ENCODE results near the gene UNCX.

Gene UNCX

DNA sequence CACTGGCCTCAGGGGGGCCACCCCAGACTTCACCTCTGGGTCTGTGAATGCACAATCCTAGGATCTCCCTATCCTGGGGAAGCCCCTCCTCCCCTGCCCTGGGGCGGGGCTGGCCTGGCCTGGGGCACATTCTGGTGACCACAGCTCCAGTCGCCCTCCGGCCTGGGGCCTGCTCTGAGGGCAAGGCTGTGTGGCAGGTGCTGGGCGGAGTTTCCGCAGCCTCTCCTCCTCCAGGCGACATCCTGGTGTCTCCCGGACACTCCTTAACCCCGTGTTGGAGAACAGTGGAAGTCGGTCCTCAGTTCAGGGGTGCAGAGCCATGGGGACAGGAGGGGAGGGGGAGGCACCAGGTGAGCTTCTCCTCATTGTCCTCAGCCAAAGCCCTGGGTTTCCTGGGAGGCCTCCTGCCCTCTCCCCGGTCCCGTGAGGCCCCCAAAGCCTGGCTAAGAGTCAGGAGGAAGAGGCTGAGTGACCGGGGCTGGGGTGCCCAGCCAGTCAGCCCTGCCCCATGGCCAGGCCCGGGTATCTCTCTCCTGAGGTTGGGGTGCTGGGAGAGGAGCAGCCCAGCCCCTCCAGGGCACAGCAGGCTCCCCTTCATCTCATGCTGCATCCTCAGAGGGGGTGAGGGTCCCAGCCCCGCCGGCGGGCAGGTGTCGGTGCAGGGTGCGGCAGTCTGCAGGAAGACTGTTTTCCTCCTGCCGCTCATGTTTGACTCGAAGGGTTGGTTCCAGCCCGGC is 22.6 kb downstream of the UNCX start:
- Histone ChIP-seq H3K27me3 (replicated peaks; ENCODE audit: insufficient read depth, low read length) (peaks cover 91% of the 10 kb centered on the region), H3K4me2 (ENCODE audit: low read depth, low read length) (no peak overlapping the region), H3K9me2 (replicated peaks; ENCODE audit: insufficient read depth, low read length) (no peaks in the 10 kb centered on the region), H3K36me3 (replicated peaks; ENCODE audit: insufficient read depth, low read length) (no peaks in the 10 kb centered on the region), H3K79me2 (ENCODE audit: low read length) (no peaks in the 10 kb centered on the region), H3K9me3 (replicated peaks; ENCODE audit: insufficient read depth, low read length) (no peaks in the 10 kb centered on the region), H2AFZ (ENCODE audit: low read length) (no peak overlapping the region), H3K4me1 (ENCODE audit: low read length) (no peaks in the 10 kb centered on the region), H4K20me1 (ENCODE audit: insufficient read depth, low read length) (no peaks in the 10 kb centered on the region), H3F3A (ENCODE audit: insufficient read depth, low read length) (no peaks in the 10 kb centered on the region), H3K9ac (ENCODE audit: low read length) (no peak overlapping the region), H3K4me3 (ENCODE audit: low read length) (no peak overlapping the region), H3K27ac (ENCODE audit: low read length) (no peak overlapping the region)
- DNase-seq = no peak
- TF ChIP-seq EZH2phosphoT487 (IDR thresholded peaks at IDR 0.05; ENCODE audit: low read length) = no peak
- TF ChIP-seq EZH2 (optimal IDR thresholded peaks at IDR 0.05; ENCODE audit: low read depth, low read length) = no peak
- TF ChIP-seq, protein P1, sequence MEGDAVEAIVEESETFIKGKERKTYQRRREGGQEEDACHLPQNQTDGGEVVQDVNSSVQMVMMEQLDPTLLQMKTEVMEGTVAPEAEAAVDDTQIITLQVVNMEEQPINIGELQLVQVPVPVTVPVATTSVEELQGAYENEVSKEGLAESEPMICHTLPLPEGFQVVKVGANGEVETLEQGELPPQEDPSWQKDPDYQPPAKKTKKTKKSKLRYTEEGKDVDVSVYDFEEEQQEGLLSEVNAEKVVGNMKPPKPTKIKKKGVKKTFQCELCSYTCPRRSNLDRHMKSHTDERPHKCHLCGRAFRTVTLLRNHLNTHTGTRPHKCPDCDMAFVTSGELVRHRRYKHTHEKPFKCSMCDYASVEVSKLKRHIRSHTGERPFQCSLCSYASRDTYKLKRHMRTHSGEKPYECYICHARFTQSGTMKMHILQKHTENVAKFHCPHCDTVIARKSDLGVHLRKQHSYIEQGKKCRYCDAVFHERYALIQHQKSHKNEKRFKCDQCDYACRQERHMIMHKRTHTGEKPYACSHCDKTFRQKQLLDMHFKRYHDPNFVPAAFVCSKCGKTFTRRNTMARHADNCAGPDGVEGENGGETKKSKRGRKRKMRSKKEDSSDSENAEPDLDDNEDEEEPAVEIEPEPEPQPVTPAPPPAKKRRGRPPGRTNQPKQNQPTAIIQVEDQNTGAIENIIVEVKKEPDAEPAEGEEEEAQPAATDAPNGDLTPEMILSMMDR (IDR thresholded peaks at IDR 0.05; ENCODE audit: low read length) = no peak

DNA sequence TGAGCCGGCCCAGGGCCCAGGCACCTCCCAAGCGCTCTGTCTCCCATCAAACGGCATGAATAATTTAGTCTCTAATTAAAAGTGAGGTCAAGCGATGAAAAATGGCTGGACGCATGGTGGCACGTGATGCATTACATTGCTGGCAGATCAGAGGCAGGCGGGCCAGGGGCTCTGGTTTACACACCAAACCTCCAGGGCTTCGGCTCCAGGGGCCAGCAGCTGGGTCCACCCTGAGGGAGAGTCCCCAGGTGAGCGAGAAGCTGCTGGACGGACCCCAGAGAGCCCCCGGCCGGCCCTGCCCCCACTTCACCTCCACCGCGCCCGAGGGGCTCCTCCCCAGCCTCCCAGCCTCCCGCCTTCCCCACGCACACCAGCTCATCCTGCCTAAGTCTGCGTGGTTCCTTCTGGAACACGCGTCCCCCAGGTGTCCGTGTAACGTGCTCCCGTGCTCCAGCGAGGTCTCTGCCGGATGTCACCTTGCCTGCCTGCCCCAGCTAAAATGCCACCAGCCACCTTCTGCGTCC is 23.2 kb downstream of the UNCX start:
- Histone ChIP-seq H3F3A (ENCODE audit: insufficient read depth, low read length) (no peaks in the 10 kb centered on the region), H3K27ac (ENCODE audit: low read length) (no peak overlapping the region), H4K20me1 (ENCODE audit: insufficient read depth, low read length) (no peaks in the 10 kb centered on the region), H3K27me3 (replicated peaks; ENCODE audit: insufficient read depth, low read length) (peaks cover 91% of the 10 kb centered on the region), H3K4me3 (ENCODE audit: low read length) (no peak overlapping the region), H3K9me2 (replicated peaks; ENCODE audit: insufficient read depth, low read length) (no peaks in the 10 kb centered on the region), H3K9me3 (replicated peaks; ENCODE audit: insufficient read depth, low read length) (no peaks in the 10 kb centered on the region), H3K79me2 (ENCODE audit: low read length) (no peaks in the 10 kb centered on the region), H3K9ac (ENCODE audit: low read length) (no peak overlapping the region), H3K36me3 (replicated peaks; ENCODE audit: insufficient read depth, low read length) (no peaks in the 10 kb centered on the region), H3K4me1 (ENCODE audit: low read length) (no peaks in the 10 kb centered on the region), H3K4me2 (ENCODE audit: low read depth, low read length) (no peak overlapping the region), H2AFZ (ENCODE audit: low read length) (no peak overlapping the region)
- DNase-seq = no peak
- TF ChIP-seq EZH2phosphoT487 (IDR thresholded peaks at IDR 0.05; ENCODE audit: low read length) = no peak
- TF ChIP-seq, protein P1 (IDR thresholded peaks at IDR 0.05; ENCODE audit: low read length) = no peak

DNA sequence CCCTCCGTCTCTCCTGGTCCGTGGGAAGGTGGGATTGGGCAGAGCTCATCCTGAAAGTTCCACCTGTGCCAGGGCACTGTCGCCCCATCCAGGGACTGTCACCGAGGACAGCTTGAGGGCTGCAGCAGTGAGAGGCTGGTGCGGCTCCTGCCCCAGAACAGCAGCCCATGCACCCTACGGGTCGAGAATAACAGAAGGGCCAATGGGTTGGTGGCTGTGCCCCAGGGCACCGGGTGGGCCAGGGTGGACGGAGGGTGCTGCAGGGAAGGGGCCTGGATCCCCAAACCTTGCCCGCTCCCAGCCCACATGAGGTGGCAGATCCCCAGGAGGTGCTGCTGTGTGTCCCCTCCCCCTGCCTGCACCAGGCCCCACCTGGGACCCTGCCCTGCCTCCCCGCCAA is 23.9 kb downstream of the UNCX start:
- DNase-seq = no peak
- Histone ChIP-seq H3K4me1 (ENCODE audit: low read length) (no peaks in the 10 kb centered on the region), H3K36me3 (replicated peaks; ENCODE audit: insufficient read depth, low read length) (no peaks in the 10 kb centered on the region), H3K27ac (ENCODE audit: low read length) (no peak overlapping the region), H3K27me3 (replicated peaks; ENCODE audit: insufficient read depth, low read length) (peaks cover 86% of the 10 kb centered on the region), H3F3A (ENCODE audit: insufficient read depth, low read length) (no peaks in the 10 kb centered on the region), H2AFZ (ENCODE audit: low read length) (no peak overlapping the region), H3K4me2 (ENCODE audit: low read depth, low read length) (no peak overlapping the region), H3K9ac (ENCODE audit: low read length) (no peak overlapping the region), H3K79me2 (ENCODE audit: low read length) (no peaks in the 10 kb centered on the region), H4K20me1 (ENCODE audit: insufficient read depth, low read length) (no peaks in the 10 kb centered on the region), H3K4me3 (ENCODE audit: low read length) (no peak overlapping the region), H3K9me2 (replicated peaks; ENCODE audit: insufficient read depth, low read length) (no peaks in the 10 kb centered on the region), H3K9me3 (replicated peaks; ENCODE audit: insufficient read depth, low read length) (no peaks in the 10 kb centered on the region)
- TF ChIP-seq EZH2 (optimal IDR thresholded peaks at IDR 0.05; ENCODE audit: low read depth, low read length) = no peak
- TF ChIP-seq, protein P1 (IDR thresholded peaks at IDR 0.05; ENCODE audit: low read length) = no peak
- TF ChIP-seq EZH2phosphoT487 (IDR thresholded peaks at IDR 0.05; ENCODE audit: low read length) = no peak
